DND-41 (cell line): ENCODE results near the gene KSR2.

Experiments used
- ATAC-seq: fragments of 200-7000 bp; cut with Tn5 transposase; 3 replicates; pipeline ENCODE4 v1.9.1; 2021; ENCODE audit warnings: low read depth; ENCODE audit not compliant: insufficient read depth
- DNase-seq: peaks from one replicate; pipeline ENCODE4 v3.0.0-alpha.2; 2020
- H2AFZ ChIP-seq: 2 replicates; pipeline ENCODE4 v1.6.0; 2012; ENCODE audit warnings: low read depth, low read length
- H3K27ac ChIP-seq: 2 replicates; pipeline ENCODE4 v1.5.1; 2012; ENCODE audit warnings: low read length, inconsistent platforms
- H3K27me3 ChIP-seq: fragments of 200-600 bp; sonication (generic); 2 replicates; pipeline ENCODE4 v1.6.0; 2012; ENCODE audit warnings: low read length, mild to moderate bottlenecking, inconsistent platforms; ENCODE audit not compliant: insufficient read depth, poor library complexity
- H3K36me3 ChIP-seq: 2 replicates; pipeline ENCODE4 v1.5.1; 2012; ENCODE audit warnings: low read length, inconsistent platforms; ENCODE audit not compliant: insufficient read depth
- H3K4me1 ChIP-seq: 2 replicates; pipeline ENCODE4 v1.5.1; 2012; ENCODE audit warnings: mild to moderate bottlenecking, low read length; ENCODE audit not compliant: insufficient read depth
- H3K4me2 ChIP-seq: 2 replicates; pipeline ENCODE4 v1.6.0; 2012; ENCODE audit warnings: mild to moderate bottlenecking, moderate library complexity, low read length, inconsistent platforms; ENCODE audit not compliant: insufficient read depth
- H3K4me3 ChIP-seq, 2 experiments: fragments of 200-600 bp in 1 of 2; shearing (Covaris generic) in 1 of 2; 2 replicates each; pipeline ENCODE4 v1.5.1; 2012 to 2016; ENCODE audit warnings: inconsistent platforms in 2 of 2, low read length in 2 of 2, mild to moderate bottlenecking in 2 of 2, low read depth in 1 of 2, moderate library complexity in 1 of 2
- H3K79me2 ChIP-seq: 2 replicates; pipeline ENCODE4 v1.6.0; 2012; ENCODE audit warnings: low read length, inconsistent platforms; ENCODE audit not compliant: insufficient read depth
- H3K9ac ChIP-seq: 2 replicates; pipeline ENCODE4 v1.6.0; 2012; ENCODE audit warnings: low read depth, mild to moderate bottlenecking, inconsistent platforms, low read length, moderate library complexity
- H3K9me3 ChIP-seq: 2 replicates; pipeline ENCODE4 v1.5.1; 2012; ENCODE audit warnings: low read length, moderate library complexity, mild to moderate bottlenecking, inconsistent platforms; ENCODE audit not compliant: insufficient read depth, severe bottlenecking
- H4K20me1 ChIP-seq: 2 replicates; pipeline ENCODE4 v1.6.0; 2012; ENCODE audit warnings: low read length; ENCODE audit not compliant: insufficient read depth
- EZH2 ChIP-seq: IDR thresholded peaks from 3 replicates; pipeline ENCODE4 v1.6.1; 2012; ENCODE audit warnings: borderline replicate concordance, low read depth, mild to moderate bottlenecking, moderate library complexity, low read length, inconsistent platforms; ENCODE audit not compliant: severe bottlenecking
- TF ChIP-seq, protein P1 (sequence below): IDR thresholded peaks from 2 replicates; pipeline ENCODE4 v1.5.1; 2012; ENCODE audit warnings: borderline replicate concordance, low read length, moderate library complexity, mild to moderate bottlenecking; ENCODE audit not compliant: poor library complexity, severe bottlenecking; ENCODE audit errors: extremely low read depth

The KSR2 gene

DNA sequence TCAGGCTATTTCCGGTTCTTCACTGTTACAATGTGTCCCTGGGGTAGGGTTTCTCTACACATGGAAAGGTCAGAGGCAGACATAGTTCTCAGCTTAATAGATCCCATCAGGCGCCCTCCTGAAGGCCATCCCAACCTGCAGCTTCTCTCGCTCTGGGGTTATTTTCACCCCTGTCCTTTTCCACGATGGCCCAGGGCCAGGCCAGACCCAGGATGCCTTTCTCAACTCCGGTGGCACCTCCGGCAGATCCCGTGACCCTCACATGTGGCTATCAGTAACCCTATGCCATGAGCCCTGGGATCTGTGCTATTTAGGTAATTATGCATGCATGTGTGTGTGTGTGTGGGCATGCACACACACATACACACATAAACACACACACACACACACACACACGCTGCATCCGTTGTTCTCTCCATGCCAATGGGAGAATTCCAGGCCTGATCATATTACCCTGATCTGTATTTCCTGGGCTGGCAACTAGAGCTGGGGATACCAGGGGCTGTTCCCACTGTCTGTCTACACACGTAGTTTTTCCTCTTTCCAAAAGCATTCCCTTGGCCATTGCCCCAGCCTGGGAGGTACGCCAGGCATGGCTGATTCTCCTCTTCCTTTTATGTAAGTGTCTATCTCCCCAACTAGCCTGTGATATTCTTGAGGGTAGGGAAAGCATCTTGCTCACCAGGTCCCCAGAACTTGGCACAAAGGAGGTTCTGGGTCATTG is 556.2 kb downstream of the KSR2 start:
- no peak overlapping the region for H3K27ac ChIP-seq
- H2AFZ ChIP-seq, result no peak overlapping the region
- H3K27me3 ChIP-seq, result peaks cover 6% of the 10 kb centered on the region
- no peak for ATAC-seq
- H3K4me2 ChIP-seq, result no peak overlapping the region
- no peaks in the 10 kb centered on the region for H3K4me1 ChIP-seq
- DNase-seq, result no peak
- H3K9ac ChIP-seq, result no peak overlapping the region
- no peaks in the 10 kb centered on the region for H4K20me1 ChIP-seq
- H3K4me3 ChIP-seq, result no peak overlapping the region
- H3K9me3 ChIP-seq, result no peaks in the 10 kb centered on the region
- H3K36me3 ChIP-seq, result no peaks in the 10 kb centered on the region
- no peak for TF ChIP-seq EZH2
- TF ChIP-seq, protein P1, sequence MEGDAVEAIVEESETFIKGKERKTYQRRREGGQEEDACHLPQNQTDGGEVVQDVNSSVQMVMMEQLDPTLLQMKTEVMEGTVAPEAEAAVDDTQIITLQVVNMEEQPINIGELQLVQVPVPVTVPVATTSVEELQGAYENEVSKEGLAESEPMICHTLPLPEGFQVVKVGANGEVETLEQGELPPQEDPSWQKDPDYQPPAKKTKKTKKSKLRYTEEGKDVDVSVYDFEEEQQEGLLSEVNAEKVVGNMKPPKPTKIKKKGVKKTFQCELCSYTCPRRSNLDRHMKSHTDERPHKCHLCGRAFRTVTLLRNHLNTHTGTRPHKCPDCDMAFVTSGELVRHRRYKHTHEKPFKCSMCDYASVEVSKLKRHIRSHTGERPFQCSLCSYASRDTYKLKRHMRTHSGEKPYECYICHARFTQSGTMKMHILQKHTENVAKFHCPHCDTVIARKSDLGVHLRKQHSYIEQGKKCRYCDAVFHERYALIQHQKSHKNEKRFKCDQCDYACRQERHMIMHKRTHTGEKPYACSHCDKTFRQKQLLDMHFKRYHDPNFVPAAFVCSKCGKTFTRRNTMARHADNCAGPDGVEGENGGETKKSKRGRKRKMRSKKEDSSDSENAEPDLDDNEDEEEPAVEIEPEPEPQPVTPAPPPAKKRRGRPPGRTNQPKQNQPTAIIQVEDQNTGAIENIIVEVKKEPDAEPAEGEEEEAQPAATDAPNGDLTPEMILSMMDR, result no peak
- H3K79me2 ChIP-seq, result no peaks in the 10 kb centered on the region

DNA sequence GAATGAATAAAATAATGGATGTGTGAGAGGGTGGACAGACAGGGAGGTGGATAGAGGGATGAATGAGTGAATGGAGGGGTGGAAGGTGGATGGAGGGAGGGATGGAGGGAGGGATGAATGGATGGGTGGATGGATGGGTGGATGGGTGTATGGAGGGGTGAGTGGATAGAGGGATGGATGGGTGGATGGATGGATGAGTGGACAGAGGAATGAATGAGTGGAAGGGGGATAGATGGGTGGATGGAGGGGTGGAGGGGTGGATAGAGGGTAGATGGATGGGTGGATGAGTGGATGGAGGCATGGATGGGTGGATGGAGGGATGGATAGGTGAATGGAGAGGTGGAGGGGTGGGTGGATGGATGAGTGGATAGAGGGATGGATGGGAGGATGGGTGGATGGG is 559.5 kb downstream of the KSR2 start:
- Histone ChIP-seq H4K20me1 (no peaks in the 10 kb centered on the region), H3K4me3 (no peak overlapping the region), H3K36me3 (no peaks in the 10 kb centered on the region), H3K9me3 (no peaks in the 10 kb centered on the region), H3K27me3 (peaks cover 6% of the 10 kb centered on the region), H3K79me2 (no peaks in the 10 kb centered on the region), H3K9ac (no peak overlapping the region), H3K27ac (no peak overlapping the region), H2AFZ (no peak overlapping the region), H3K4me2 (no peak overlapping the region), H3K4me1 (no peaks in the 10 kb centered on the region)
- DNase-seq (no peak), ATAC-seq (no peak)
- TF ChIP-seq EZH2, result no peak
- TF ChIP-seq, protein P1, result no peak

DNA sequence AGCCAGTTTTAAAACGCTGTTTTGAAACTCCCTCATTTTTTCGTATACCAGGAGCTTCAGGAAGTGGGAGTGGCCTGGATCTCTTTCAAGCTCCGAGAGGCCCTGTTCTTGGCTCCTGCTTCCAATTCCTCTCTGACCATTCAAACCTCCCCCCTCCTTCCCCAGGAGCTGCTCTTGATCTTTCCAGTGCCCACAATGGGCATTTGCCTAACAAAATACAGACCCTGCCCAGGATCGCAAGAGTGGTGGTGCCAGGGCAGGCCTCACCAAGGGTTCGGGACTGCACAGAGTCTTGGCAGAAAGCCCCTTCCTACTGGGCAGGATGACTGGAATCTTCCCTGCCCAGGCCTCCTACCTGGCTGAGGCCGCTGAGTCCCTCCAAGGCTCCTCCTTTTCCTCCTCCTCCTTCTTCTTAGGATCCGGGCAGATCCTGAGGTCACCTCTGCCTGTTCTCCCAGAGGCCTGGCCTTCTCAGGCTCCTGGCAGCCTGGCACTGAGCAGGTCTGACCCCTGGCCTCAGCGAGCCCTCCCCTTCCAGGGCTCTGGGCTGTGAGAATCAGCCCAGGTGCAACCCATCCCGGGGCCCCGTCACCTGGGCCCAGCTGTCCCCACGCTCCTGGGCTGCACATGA is 560.5 kb downstream of the KSR2 start:
- Histone ChIP-seq H3K9ac (no peak overlapping the region), H3K79me2 (no peaks in the 10 kb centered on the region), H4K20me1 (no peaks in the 10 kb centered on the region), H3K36me3 (no peaks in the 10 kb centered on the region), H3K4me2 (no peak overlapping the region), H2AFZ (no peak overlapping the region), H3K27me3 (peaks cover 6% of the 10 kb centered on the region), H3K9me3 (no peaks in the 10 kb centered on the region), H3K27ac (no peak overlapping the region), H3K4me1 (no peaks in the 10 kb centered on the region), H3K4me3 (no peak overlapping the region)
- ATAC-seq, result no peak
- TF ChIP-seq EZH2, result no peak
- no peak for DNase-seq

DNA sequence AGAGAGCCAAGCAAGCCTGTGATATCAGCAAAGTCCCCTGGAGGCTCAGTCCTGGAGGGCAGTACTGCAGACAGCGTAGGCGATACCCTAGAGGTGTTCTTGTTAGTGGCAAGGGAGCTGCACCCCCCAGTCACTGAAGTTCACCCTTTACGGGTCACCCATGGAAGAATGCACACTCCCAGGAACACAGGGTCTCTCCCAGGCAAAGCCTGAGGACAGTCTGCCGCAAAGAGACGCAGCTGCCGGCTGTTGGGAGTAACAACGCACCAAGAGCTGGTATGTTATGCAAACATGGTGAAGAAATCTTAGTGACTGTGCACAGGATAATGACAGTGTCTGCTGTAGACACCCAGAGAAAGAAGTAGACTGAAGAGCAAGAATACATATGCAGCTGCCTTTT is 563.9 kb downstream of the KSR2 start:
- ATAC-seq, result no peak
- no peaks in the 10 kb centered on the region for H3K9me3 ChIP-seq
- no peak overlapping the region for H3K4me3 ChIP-seq
- TF ChIP-seq EZH2, result no peak
- TF ChIP-seq, protein P1, result no peak
- no peak for DNase-seq
- no peaks in the 10 kb centered on the region for H3K4me1 ChIP-seq
- no peak overlapping the region for H3K27ac ChIP-seq
- H3K36me3 ChIP-seq, result no peaks in the 10 kb centered on the region
- no peak overlapping the region for H2AFZ ChIP-seq
- no peak overlapping the region for H3K4me2 ChIP-seq
- no peaks in the 10 kb centered on the region for H4K20me1 ChIP-seq
- no peaks in the 10 kb centered on the region for H3K79me2 ChIP-seq
- no peak overlapping the region for H3K9ac ChIP-seq
- H3K27me3 ChIP-seq, result no peaks in the 10 kb centered on the region
